NAMALWA (cell line): ENCODE measurements around the gene ASB2.

Source experiments
- DNase-seq: peaks from one replicate; pipeline ENCODE4 v3.0.0-alpha.2; 2015; ENCODE audit warnings: low spot score

The ASB2 gene

GRCh38 chr14:93978735-93979134 lies 2.4 kb upstream of the ASB2 start:
- no peak for DNase-seq

- DNase-seq: peak; percentile 79
Observed at GRCh38 chr14:93977790-93978581, 1.6 kb upstream of the ASB2 start.

GRCh38 chr14:93977171-93977570 lies 801 bp upstream of the ASB2 start:
- DNase-seq: no peak

GRCh38 chr14:93975791-93976476 lies 436 bp downstream of the ASB2 start:
- peak; percentile 41 for DNase-seq

- no peak for DNase-seq
Observed at GRCh38 chr14:93974833-93975232, 1.5 kb downstream of the ASB2 start.

- DNase-seq: no peak
Observed at GRCh38 chr14:93974299-93974698, 2.1 kb downstream of the ASB2 start.

GRCh38 chr14:93973607-93974006 lies 2.8 kb downstream of the ASB2 start:
- no peak for DNase-seq

- DNase-seq: no peak
Observed at GRCh38 chr14:93972618-93973205, 3.7 kb downstream of the ASB2 start.

GRCh38 chr14:93971635-93972027 lies 4.7 kb downstream of the ASB2 start:
- no peak for DNase-seq

- peak; percentile 62 for DNase-seq
Observed at GRCh38 chr14:93970965-93971634, 5.3 kb downstream of the ASB2 start.

GRCh38 chr14:93970585-93970964 lies 5.8 kb downstream of the ASB2 start:
- DNase-seq: peak; percentile 54

- DNase-seq: no peak
Observed at GRCh38 chr14:93969082-93969828, 7.1 kb downstream of the ASB2 start.

- DNase-seq: peak; percentile 65
Observed at GRCh38 chr14:93967637-93968250, 8.6 kb downstream of the ASB2 start.

- DNase-seq: no peak
Observed at GRCh38 chr14:93965946-93966474, 10.4 kb downstream of the ASB2 start.

GRCh38 chr14:93965287-93965821 lies 11.0 kb downstream of the ASB2 start:
- no peak for DNase-seq

- no peak for DNase-seq
Observed at GRCh38 chr14:93964820-93965286, 11.5 kb downstream of the ASB2 start.

GRCh38 chr14:93964281-93964680 lies 12.1 kb downstream of the ASB2 start:
- no peak for DNase-seq

- no peak for DNase-seq
Observed at GRCh38 chr14:93963692-93964091, 12.7 kb downstream of the ASB2 start.

GRCh38 chr14:93962701-93963601 lies 13.4 kb downstream of the ASB2 start:
- DNase-seq: peak; percentile 57

GRCh38 chr14:93961620-93962019 lies 14.8 kb downstream of the ASB2 start:
- DNase-seq: no peak
